Measurements from ENCODE around the gene JARID2. TPM values are rescaled to one million over a fixed set of nuclear protein-coding genes. Genes with fewer than 3 reads are reported as not detected.
A peak's percentile ranks its signal among the peaks of the same experiment; 100 is the strongest.

Gene JARID2
- total RNA-seq, 2 experiments from 2014 or later, result 25.4 to 25.5 TPM

DNA sequence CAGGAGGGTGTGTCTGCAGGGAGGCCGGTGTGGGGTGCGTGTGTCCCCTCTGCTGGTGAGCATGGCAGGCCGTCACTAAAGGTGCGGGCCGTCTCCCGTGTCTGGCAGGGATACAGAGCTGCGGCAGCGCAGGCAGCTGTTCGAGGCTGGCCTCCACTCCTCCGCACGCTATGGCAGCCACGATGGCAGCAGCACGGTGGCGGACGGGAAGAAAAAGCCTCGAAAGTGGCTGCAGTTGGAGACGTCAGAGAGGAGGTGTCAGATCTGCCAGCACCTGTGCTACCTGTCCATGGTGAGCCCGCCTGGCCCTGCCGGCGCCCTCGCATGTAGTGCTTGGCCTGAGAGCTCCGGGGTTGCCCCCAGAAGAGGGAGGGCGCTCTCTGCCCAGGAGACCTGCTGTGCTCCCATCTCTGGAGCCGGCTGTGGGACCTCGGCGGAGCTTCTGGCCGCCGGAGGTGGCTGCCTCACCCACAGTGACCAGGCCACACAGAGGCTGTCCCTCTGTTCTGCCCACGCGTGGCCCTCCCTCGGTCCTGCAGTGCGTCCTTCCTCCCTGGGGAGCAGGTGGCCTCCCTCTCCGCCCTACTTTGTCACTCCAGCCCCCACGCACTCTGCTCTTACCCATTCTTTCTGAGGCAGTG lies 267.4 kb downstream of the JARID2 start:
- CTCF ChIA-PET, result no interaction called here
- DNase-seq, result no peak
- no peak for ATAC-seq
- H3K36me3 Mint-ChIP-seq (ENCODE audit: low read depth), result peaks cover 50% of the 10 kb centered on the region
- H3K27ac Mint-ChIP-seq, result no peak overlapping the region
- H3K4me1 Mint-ChIP-seq (ENCODE audit: low read depth), result no peaks in the 10 kb centered on the region
- H3K9me3 Mint-ChIP-seq, result no peaks in the 10 kb centered on the region
- intact Hi-C loops (cut with micrococcal nuclease), result no loop called here
- POLR2A ChIA-PET, result interaction anchor here (0.5 to 1.7 kb wide), 2 partner anchors 14 to 113 kb away, joined by 3 to 4 read pairs; no protein-coding TSS in a partner anchor
- no peak overlapping the region for H3K4me3 Mint-ChIP-seq
- no peaks in the 10 kb centered on the region for H3K27me3 Mint-ChIP-seq
- TF ChIP-seq, protein P1, sequence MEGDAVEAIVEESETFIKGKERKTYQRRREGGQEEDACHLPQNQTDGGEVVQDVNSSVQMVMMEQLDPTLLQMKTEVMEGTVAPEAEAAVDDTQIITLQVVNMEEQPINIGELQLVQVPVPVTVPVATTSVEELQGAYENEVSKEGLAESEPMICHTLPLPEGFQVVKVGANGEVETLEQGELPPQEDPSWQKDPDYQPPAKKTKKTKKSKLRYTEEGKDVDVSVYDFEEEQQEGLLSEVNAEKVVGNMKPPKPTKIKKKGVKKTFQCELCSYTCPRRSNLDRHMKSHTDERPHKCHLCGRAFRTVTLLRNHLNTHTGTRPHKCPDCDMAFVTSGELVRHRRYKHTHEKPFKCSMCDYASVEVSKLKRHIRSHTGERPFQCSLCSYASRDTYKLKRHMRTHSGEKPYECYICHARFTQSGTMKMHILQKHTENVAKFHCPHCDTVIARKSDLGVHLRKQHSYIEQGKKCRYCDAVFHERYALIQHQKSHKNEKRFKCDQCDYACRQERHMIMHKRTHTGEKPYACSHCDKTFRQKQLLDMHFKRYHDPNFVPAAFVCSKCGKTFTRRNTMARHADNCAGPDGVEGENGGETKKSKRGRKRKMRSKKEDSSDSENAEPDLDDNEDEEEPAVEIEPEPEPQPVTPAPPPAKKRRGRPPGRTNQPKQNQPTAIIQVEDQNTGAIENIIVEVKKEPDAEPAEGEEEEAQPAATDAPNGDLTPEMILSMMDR (IDR thresholded peaks at IDR 0.05), result no peak

DNA sequence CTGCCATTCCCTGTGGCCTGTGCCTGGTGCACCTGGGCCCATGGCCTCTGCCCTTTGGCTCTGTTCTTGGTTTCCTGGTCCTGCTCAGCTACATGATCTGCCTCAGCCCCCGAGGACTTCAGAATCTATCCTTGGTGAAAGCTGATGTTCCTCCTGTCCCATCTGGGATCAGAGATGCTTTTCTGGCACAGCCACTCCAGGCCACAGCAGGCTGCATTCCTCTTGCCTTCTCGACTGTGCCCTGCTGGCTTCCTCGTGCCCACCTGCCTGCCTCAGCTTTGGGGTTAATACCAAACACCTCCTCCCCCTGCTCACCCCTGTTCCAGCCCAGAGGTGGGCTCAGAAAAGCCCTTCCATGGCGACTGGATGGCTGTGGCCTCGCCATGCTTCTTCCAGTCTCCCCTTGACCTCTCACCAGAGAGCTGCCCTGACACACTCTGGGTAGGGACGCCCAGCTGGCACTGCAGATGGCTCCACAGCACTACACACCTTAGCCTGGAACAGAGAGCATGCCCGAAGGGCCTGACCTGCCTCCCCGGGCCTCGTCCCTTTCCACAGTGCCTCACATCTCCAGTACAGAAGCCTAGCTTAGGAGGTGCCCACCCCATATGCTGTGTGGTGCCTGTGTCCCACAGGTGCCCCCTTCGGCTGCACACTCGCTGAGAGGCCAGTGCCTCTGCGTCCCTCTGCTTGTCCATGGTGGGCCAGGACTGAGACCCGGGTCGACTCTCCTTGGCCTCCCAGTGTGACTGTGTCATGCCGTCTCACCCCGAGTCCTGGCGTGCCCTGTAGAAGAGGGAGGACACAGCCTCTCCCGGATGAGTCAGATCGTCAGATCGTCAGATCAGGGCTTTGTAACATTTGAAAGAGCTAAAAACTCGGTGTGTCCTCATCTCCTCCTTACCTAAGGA lies 268.2 kb downstream of the JARID2 start:
- Mint-ChIP-seq H3K4me1 (ENCODE audit: low read depth) (no peaks in the 10 kb centered on the region), H3K36me3 (ENCODE audit: low read depth) (peaks cover 45% of the 10 kb centered on the region), H3K9me3 (no peaks in the 10 kb centered on the region), H3K27ac (peak overlapping the region; percentile 38), H3K27me3 (no peaks in the 10 kb centered on the region), H3K4me3 (no peak overlapping the region)
- CTCF ChIA-PET, result no interaction called here
- TF ChIP-seq, protein P1 (IDR thresholded peaks at IDR 0.05), result no peak
- intact Hi-C loops (cut with micrococcal nuclease), result no loop called here
- DNase-seq (no peak), ATAC-seq (no peak)
- POLR2A ChIA-PET, result interaction anchor here (0.5 to 1.7 kb wide), 2 partner anchors 13 to 114 kb away, joined by 3 to 4 read pairs; no protein-coding TSS in a partner anchor

DNA sequence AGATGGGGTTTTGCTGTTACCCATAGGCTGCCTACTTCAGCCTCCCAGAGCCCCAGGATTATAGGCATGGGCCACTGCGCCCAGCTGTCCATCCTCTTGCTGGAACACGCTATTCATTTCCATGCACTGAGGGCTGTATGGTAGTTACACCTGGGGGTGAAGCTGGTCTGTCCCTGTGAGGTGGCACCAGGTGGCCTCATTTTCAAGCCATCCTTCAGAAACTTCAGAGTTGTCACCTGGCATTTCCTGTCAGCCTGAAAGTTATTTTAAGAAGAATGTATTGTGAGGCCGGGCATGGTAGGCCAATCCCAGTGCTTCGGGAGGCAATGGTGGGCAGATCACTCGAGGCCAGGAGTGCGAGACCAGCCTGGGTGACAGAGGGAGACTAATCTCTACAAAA lies 269.4 kb downstream of the JARID2 start:
- intact Hi-C loops (cut with micrococcal nuclease), result no loop called here
- Mint-ChIP-seq H3K36me3 (ENCODE audit: low read depth) (peaks cover 54% of the 10 kb centered on the region), H3K27me3 (no peaks in the 10 kb centered on the region), H3K4me3 (no peak overlapping the region), H3K9me3 (no peaks in the 10 kb centered on the region), H3K27ac (peak overlapping the region; percentile 73), H3K4me1 (ENCODE audit: low read depth) (no peaks in the 10 kb centered on the region)
- TF ChIP-seq, protein P1 (IDR thresholded peaks at IDR 0.05), result no peak
- ChIA-PET CTCF (no interaction called here), POLR2A (no interaction called here)
- DNase-seq (no peak), ATAC-seq (no peak)

DNA sequence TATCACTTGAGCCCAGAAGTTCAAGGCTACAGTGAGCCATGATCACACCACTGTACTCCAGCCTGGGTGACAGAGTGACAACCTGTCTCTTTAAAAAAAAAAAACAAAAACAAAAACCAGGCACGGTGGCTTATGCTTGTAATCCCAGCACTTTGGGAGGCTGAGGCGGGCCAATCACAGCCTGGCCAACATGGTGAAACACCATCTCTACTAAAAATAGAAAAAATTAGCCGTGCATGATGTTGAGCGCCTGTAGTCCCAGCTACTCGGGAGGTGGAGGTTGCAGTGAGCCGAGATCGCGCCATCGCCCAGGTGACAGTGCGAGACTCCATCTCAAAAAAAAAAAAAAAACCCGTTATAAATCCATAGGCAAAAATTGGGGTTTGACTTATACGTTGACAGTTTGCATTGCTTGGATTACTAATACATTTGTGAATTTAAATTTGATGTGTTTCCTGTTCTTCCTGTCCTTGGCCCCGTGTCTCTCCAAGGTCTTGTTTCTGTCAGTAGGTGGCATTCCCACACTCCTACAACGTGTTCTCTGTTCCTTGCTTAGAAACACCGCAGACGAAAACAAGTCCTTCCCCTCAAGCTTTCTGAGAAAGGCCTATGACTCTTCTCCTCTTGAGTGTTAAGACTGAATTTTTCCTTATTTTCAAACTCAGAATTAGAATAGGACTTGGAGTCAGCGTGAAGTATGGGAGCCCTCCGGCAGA lies 269.9 kb downstream of the JARID2 start:
- POLR2A ChIA-PET, result no interaction called here
- no peaks in the 10 kb centered on the region for H3K27me3 Mint-ChIP-seq
- no peak overlapping the region for H3K27ac Mint-ChIP-seq
- ATAC-seq (no peak), DNase-seq (no peak)
- no peaks in the 10 kb centered on the region for H3K9me3 Mint-ChIP-seq
- H3K4me1 Mint-ChIP-seq (ENCODE audit: low read depth), result no peaks in the 10 kb centered on the region
- H3K36me3 Mint-ChIP-seq (ENCODE audit: low read depth), result peaks cover 54% of the 10 kb centered on the region
- H3K4me3 Mint-ChIP-seq, result no peak overlapping the region
- TF ChIP-seq, protein P1 (IDR thresholded peaks at IDR 0.05), result no peak
- CTCF ChIA-PET, result interaction anchor here (1.2 kb wide), 1 partner anchor 108 kb away, joined by 3 read pairs; no protein-coding TSS in a partner anchor
- intact Hi-C loops (cut with micrococcal nuclease), result no loop called here
